Measurements from ENCODE around the gene DTNB.
"Not testable (repeated sequence)": the region's sequence is repeated elsewhere in the genome, so short reads cannot be mapped to it uniquely, and the experiment has no call there.

Gene DTNB

GRCh38 chr2:25537526-25537925 is 135.9 kb downstream of the DTNB start:
- DNase-seq, result no peak

- not testable (repeated sequence) for DNase-seq
Measured at GRCh38 chr2:25535411-25536289, 137.7 kb downstream of the DTNB start.

- DNase-seq, result not testable (repeated sequence)
Measured at GRCh38 chr2:25534937-25535336, 138.4 kb downstream of the DTNB start.

- no peak for DNase-seq
Measured at GRCh38 chr2:25534455-25534854, 138.9 kb downstream of the DTNB start.

DNA sequence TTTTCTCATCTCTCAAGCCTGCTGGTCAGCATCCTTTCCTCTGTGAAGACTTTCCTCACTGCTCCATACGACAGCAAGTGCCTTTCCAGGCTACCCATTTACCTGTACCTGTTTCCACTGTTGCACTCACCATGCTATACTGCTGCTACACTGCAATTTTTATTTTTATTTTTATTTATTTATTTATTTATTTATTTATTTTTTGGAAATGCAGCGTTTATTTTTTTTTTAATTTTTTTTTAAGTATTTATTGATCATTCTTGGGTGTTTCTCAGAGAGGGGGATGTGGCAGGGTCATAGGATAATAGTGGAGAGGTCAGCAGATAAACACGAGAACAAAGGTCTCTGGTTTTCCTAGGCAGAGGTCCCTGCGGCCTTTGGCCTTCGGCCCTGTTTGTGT is 139.6 kb downstream of the DTNB start:
- DNase-seq, result not testable (repeated sequence)

DNA sequence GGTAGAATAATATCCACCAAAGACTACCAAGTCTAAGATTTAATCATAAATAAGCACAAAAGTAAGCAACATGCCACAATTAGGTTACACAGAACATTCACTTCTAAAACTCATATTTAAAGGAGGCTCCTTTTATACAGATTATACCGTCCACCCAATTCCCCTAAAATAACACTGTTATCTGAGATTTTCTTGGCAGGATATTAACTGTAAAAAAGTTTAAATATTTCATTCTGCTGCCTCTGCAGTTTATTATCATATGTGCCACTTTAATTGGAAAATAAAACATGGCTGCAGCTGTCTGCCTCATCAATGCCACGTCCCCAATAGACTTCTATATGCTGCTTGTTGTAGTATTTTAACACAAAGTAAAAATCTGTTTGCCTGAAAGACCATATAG is 140.9 kb downstream of the DTNB start:
- DNase-seq, result no peak

DNA sequence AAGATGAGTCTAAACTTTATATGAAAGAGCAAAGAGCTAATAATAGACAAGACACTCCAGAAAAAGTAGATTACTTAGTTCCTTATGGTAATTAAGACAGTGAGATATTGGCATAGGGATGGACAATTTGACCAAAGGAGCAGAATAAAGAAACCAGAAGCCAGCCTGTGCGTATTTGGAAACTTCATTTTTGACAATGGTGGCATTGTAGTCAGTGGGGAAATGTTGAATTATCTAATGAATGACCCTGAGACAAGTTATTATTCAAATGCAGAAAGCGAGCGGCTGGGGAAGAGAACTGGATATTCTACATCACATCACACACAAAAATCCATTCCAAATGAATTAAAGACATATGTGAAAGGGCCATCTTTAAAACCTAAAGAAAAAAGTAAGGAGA is 144.3 kb downstream of the DTNB start:
- no peak for DNase-seq

DNA sequence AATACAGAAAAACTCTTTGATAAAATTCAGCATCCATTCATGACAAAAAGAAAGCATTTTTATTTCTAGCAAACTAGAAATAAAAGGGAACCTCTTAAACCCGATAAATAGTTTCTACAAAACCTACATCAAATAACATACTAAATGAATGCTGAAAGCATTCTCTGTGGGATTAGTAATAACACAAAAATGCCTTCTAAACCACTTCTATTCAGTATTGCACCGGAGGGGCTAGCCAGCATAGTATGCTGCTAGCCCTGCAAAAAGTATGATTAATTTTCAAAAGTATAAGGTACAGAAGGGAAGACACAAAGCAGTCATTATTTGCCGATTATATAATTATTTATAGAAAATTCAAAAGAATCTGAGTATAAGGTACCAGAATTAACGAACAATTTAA is 145.2 kb downstream of the DTNB start:
- no peak for DNase-seq

GRCh38 chr2:25524507-25524906 is 148.9 kb downstream of the DTNB start:
- no peak for DNase-seq

DNA sequence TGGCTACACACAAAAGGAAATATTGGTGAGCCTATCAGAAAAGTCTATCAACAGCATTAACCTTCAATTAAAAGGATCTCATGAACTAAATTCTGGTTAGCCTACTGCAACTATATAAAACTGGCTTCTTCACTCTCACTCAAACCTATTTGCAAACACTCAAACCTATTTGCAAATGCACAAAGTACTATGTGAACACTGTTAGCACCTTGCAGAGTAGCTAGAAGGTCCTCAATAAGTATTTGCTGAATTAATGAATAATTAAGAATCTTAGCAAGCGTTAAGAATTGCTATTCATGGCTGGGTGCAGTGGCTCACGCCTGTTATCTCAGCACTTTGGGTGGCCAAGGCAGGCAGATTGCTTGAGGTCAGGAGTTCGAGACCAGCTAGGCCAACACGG is 150.3 kb downstream of the DTNB start:
- DNase-seq, result no peak

GRCh38 chr2:25521665-25522387 is 151.6 kb downstream of the DTNB start:
- DNase-seq, result no peak

GRCh38 chr2:25521126-25521525 is 152.3 kb downstream of the DTNB start:
- no peak for DNase-seq

GRCh38 chr2:25517701-25518100 is 155.7 kb downstream of the DTNB start:
- no peak for DNase-seq

GRCh38 chr2:25514043-25514637 is 159.2 kb downstream of the DTNB start:
- no peak for DNase-seq

DNA sequence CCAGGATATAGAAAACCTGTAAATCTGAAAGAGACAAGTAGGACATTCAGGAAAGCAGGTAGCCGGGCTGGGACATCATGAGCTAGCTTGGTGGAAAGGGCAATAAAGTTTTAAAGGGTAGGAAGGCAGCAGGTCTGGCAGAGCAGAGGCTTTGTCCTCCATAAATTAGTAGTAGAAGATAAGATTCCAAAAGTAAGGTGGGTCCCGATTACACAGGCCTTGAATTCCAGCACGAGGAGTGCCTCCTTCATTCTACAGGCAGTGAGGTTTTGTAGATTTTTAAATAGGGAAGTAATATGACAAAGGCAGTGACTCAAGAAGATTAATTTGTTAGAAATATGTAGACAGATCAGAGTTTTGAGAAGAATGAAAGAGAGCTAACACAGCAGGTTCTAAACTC is 160.7 kb downstream of the DTNB start:
- no peak for DNase-seq

DNA sequence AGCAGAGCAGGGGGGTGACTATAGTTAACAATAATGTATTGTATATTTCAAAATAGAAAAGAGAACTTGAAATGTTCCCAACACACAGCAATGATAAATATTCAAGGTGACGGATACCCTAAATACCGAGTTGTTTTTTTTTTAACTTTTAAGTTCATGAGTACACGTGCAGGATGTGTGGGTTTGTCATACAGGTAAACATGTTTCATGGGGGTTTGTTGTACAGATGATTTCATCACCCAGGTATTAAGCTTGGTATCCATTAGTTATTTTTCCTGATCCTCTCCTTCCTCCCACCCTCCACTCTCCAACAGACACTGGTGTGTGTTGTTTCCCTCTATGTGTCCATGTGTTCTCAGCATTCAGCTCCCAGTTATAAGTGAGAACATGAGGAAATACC is 167.2 kb downstream of the DTNB start:
- no peak for DNase-seq

DNA sequence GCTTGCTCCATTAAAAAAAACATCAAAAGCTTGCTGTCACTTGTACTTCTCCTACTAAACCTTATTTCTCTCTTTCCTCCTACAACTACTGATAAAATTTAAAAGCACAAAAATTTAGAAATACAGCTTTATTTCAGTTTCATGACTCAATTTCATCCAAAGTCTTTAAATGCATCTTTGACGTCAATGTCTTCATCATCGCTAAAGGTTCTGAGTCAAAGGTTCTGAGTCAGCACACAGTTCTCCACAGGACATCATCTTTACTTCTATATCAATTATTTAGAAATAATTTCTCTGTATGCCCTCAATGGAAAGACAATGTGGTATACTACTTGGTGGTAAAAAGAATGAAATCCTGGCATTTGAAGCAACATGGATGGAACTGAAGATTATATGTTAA is 167.8 kb downstream of the DTNB start:
- no peak for DNase-seq

GRCh38 chr2:25505182-25505581 is 168.2 kb downstream of the DTNB start:
- no peak for DNase-seq

GRCh38 chr2:25504266-25504665 is 169.1 kb downstream of the DTNB start:
- no peak for DNase-seq

GRCh38 chr2:25499157-25499556 is 174.2 kb downstream of the DTNB start:
- no peak for DNase-seq

DNA sequence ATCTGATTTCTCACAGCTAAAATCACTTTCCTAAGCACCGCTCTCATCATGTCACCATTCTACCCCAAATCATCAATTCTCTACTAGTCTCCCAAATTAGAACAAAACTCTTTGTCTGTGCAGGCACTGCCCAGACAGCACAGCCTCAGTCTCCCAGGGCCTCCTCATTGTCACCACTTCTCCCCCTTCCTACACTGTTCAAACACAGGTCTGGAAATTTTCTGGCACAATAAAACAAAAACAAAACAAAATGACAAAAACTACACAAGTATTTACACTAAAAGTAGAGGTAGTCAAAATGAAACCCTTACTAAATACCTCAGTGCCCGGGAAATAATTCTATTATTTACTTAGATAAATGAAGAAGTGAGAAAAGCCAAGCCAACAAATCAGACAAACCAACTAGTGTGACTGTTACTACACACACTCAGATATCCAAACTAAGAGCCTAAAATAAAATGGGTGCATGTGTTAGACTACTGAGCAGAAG is 175.4 kb downstream of the DTNB start:
- no peak for DNase-seq

GRCh38 chr2:25497229-25497917 is 176.0 kb downstream of the DTNB start:
- DNase-seq, result no peak

GRCh38 chr2:25494616-25495015 is 178.8 kb downstream of the DTNB start:
- DNase-seq, result no peak
